Esophagus mucosa (tissue), 1 donor: ENCODE results near the gene TTC9. TPM values are rescaled to one million over a fixed set of nuclear protein-coding genes. Genes with fewer than 3 reads are reported as not detected.
A peak's percentile ranks its signal among the peaks of the same experiment; 100 is the strongest.

Experiments used
- ATAC-seq: fragments of 200-7000 bp; cut with Tn5 transposase; one replicate; pipeline ENCODE4 v1.9.1; 2020
- total RNA-seq: library from RNA; stranded (reverse); gene quantifications from one replicate; pipeline ENCODE4 v1.2.4, GENCODE V29; 2023
- donor health status: DM: yes; HTN: yes; CAD: no.

TTC9 gene
- 40.5 TPM for total RNA-seq

DNA sequence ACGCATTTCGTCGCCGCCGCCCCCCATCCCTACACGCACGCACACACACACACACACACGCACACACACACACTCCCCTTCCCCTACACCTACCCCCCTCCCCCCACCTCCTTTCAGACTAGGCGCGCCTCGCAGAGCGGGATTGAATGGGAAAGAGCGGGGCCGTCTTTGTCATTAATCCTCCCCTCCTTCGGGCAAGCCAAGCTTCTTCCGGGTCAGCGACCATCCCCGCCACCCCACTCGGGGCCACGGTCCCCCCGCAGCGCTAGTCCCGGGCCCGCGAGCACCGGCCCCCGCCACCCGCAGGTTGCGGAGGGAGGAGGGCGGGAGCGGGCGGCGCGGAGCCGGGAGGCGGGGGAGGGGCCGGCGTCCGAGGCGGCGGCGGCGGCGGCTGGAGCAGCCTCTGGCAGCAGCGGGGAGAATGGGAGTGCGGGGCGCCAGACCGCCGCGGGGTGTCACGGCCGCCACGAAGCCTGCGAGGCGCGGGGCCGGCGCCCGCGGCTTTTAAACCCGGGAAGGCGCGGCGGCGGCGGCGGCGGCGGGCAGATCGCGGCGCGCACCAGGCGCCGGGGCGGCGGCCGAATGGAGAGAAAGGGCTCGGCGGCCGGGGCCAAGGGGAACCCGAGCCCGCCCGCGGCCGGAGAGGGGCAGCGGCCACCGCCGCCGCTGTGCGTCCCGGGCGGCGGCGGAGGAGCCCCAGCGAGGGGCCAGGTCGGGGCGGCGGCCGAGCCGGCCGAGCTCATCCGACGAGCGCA, at the start of gene TTC9:
Gene TTC9, plus strand, starts transcription at position 369 of the 755 bp plus-strand sequence. Its CDS starts 214 bp downstream, at position 583.
- ATAC-seq: peak; percentile 48

GRCh38 chr14:70594461-70594860, 47.3 kb upstream of the TTC9 start:
- ATAC-seq: no peak

GRCh38 chr14:70595443-70596185, 46.1 kb upstream of the TTC9 start:
- ATAC-seq: no peak

DNA sequence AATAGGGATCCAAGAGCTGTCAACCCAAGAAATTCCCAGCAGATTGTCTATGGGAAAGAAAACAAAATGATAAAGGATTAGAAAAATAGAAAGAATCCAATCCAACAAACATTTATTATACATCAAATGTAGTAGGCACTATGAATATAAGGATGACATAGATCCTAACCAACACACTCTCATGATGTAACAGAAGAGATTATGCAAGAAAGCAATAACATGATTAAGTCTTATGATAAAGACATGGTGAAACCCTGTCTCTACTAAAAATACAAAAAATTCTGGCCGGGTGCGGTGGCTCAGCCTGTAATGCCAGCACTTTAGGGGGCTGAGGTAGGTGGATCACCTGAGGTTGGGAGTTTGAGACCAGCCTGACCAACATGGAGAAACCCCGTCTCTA, 44.0 kb upstream of the TTC9 start:
- ATAC-seq: no peak

DNA sequence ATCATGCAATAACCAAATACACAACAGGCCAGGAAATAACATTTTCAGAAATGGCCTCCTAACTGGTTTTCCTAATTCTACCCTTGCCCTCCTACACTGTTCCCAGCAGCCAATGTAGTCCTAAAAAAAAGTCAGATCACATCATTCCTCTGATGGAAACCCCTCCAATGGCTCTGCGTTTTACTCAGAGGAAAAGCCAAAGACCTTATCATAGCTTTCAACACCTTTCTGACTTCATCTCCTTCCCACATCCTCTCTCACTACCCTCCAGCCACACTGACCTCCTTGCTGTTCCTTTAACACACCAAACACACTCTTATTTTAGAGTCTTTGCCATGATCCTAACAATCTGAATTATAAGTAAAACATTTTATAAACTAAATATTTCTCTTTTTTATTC, 42.4 kb upstream of the TTC9 start:
- ATAC-seq: no peak

DNA sequence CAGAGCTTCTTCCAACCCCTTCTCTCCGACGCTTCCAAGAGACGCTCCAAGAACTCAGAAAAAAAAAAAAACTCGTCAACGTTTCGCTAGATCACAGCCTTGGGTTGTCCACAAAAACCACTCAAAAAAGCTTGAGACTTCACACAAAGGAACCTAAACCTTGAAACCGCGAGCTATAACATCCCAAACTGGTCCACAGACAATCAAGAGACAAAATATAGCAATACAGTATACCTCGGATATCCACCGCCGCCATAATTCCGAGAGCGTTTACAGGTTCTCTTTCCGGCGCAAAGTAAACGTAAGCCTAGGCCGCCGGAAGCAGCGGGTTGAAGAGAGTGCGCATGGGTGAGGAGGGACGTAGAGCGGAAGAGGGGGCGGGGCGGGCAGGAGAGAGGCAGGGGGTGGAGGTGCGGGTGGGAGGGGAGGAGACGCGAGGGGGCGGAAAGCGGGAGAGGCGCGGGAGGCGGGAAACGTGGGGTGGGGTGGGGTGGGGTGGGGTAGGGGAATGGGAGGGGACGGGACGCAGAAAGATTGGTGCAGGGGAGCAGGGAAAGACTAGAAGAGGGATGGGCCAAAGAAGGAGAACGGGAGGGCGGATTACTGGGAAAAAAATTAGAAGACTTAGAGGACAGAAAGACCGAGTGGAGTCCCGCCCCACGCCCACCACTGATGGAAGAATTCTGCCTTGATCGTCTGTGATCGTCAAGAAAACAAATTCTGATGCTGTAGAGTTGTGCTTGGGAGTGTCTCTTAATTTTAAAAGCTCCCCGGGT, 41.1 kb upstream of the TTC9 start, which contains the start of gene MED6:
Gene MED6, minus strand, starts transcription at position 274 of the 776 bp plus-strand sequence. Its CDS starts 18 bp downstream, at position 256.
- ATAC-seq: peak; percentile 99

DNA sequence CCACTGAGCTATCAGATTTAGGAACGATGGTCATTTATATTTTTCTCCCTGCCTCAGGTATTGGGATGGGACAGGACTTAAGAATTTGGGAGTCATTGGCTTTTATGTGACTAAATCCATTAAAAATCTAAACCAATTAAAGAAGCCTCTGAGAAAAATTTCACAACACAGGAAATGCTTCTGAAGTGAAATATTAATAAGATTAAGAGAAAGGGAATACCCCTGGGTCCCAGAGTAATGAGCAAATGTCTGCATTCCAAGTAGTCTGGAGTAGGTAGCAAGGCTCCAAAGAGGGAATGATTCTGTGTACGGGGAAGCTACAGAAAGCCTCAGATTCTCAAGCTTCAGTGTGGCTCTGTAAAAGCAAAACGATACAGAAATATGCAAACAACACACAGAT, 40.6 kb upstream of the TTC9 start:
- ATAC-seq: no peak

DNA sequence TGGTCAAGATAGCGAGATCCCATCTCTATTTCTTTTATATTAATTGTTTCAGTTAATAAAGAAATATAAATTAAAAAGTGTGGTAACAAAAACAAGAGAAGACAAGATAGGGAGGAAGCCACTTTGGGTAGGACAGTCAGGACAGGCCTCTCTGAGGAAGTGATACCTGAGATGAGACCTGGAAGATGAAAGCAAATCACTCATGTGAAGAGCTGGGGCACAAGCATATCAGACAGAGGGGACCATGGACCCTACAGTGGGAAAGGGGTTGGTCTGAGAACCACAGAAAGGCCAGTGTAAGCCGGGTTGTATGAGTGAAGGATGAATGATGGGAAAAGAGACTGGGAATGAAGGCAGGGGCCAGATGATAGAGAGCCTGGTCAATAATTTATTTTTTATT, 39.5 kb upstream of the TTC9 start:
- no peak for ATAC-seq

- ATAC-seq: no peak
Measured at GRCh38 chr14:70611216-70611615, 30.5 kb upstream of the TTC9 start.

DNA sequence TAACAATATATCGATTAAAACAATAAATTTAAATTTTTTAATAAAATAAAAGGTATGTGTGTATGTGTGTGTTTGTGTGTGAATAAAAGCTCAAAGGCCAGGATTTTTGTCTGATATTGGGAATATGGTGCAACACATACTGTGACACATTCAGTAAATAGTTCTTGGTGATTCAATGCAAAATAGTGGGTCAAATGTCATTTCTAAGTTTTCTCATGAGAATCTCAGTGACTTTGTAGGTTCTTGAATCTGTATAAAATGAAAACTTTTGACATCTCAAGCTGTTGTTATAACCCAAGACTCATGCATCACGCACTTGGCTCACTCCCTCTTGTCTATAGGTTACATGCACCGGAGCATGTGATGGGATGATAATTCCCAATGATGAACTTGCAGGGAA, 25.1 kb upstream of the TTC9 start:
- no peak for ATAC-seq

- no peak for ATAC-seq
Measured at GRCh38 chr14:70618314-70618713, 23.4 kb upstream of the TTC9 start.

- no peak for ATAC-seq
Measured at GRCh38 chr14:70619708-70620107, 22.0 kb upstream of the TTC9 start.

DNA sequence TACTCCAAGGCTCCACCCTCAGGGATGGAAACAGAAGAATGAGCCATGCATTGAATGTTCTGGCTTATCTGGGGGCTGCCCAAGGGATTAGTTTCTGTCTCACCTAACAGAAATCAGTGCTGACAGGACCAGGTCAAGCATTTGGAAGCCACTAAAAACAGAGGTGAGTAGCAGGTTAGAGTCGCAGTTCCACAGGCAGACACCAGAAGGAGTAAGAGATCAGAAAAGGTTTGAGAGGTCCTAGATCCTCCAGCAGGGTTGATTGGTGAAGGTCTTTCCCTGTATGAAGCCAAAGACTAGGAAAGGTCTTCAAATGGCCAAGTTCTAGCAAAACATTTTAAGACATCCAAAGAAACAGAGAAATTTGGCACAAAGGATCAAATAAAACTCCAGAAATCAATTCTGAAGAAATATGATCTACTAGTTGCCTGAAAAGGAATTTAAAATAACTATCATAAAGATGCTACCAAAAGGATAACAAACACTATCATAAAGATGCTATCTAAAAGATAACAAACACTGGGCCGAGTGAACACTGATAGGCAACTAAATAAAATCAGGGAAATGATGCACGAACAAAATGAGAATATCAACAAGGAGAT, 19.5 kb upstream of the TTC9 start:
- ATAC-seq: peak; percentile 74

DNA sequence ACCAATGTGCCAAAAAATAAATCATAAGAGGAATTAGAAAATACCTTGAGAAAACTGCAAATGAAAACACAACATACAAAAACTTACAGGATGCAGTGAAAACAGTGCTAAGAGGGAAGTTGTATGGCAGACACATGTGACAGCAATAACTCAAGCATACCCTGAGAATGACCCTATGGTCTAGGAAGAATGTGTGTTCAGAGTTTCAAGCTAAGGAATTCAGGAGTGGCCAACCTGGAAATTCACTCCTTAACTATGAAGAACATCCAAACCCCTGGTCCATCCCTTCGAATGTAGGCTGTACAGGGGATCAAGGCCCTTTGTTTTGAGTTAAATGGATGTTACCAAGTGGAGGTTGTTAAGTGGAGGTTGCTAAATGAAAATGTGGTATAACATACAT, 16.7 kb upstream of the TTC9 start:
- ATAC-seq: peak; percentile 62

DNA sequence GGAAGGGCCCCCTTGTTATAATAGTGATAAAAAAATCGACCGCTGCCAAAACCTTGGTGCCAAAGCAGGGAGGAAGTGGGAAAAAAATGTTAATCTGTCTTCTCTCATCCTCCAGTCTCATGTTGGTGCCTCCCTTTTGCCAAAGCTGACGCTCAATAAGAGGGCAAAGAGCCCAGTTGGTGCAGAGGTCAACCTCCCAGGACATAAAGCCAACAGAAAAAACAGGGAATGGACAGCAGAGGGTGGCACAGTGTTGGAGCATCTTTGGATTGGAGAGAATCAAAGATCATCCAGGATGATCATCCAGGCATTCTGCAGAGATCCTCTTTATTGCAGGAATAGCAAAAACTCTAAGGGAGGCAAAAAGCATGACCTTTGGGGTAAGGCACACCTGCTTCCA, 9.8 kb upstream of the TTC9 start:
- ATAC-seq: no peak

GRCh38 chr14:70635971-70636595, 5.6 kb upstream of the TTC9 start:
- peak; percentile 82 for ATAC-seq

- ATAC-seq: no peak
Measured at GRCh38 chr14:70638416-70638815, 3.3 kb upstream of the TTC9 start.

GRCh38 chr14:70640938-70641547, 673 bp upstream of the TTC9 start:
- peak; percentile 82 for ATAC-seq

- ATAC-seq: peak; percentile 19
Measured at GRCh38 chr14:70642303-70643235, 853 bp downstream of the TTC9 start.

GRCh38 chr14:70643967-70644366, 2.3 kb downstream of the TTC9 start:
- peak; percentile 8 for ATAC-seq

DNA sequence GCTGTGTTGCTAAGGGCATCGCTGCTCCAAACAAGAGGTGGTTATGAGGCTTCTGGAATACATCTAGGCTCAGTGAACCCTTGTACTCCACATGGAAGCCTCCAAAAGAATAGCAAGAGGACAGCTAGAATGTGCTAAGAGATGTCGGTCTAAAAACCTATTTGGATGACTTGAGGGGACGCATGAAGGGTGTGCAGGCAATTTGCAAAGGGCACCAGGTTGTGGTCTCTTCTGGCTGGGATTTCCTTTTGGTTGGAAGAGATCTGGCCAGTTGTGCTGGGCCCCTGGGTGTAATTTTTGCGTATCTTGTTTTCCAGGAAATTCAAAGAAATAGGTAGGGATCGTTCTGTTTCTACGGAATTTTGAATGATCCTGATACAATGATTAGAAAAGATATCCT, 4.2 kb downstream of the TTC9 start:
- ATAC-seq: no peak
